Heart left ventricle (tissue), 16 donors: ENCODE data around the gene F12. TPM values are rescaled to one million over a fixed set of nuclear protein-coding genes. Genes with fewer than 3 reads are reported as not detected.

ENCODE experiments used
- ATAC-seq, 4 donors: fragments of 200-7000 bp; cut with Tn5 transposase; one replicate each; pipeline ENCODE4 v1.9.1; 2020 to 2022; ENCODE audit warnings: moderate library complexity in 4 of 4, mild to moderate bottlenecking in 3 of 4, moderate number of reproducible peaks in 1 of 4
- DNase-seq, 5 donors: peaks; one replicate each; pipeline ENCODE4 v3.0.0-alpha.2; 2020
- H3K27ac ChIP-seq, 12 donors: fragments of 200-600 bp; sonication (generic) in 4 of 12; one replicate each; pipeline versions ENCODE4 v1.5.0 to v1.8.0; 2016 to 2022; ENCODE audit warnings: mild to moderate bottlenecking in 2 of 12
- H3K27me3 ChIP-seq, 9 donors: fragments of 200-600 bp; sonication (generic) in 2 of 9; one replicate each; pipeline versions ENCODE4 v1.5.1 to v1.8.0; 2016 to 2022; ENCODE audit warnings: mild to moderate bottlenecking in 3 of 9
- H3K36me3 ChIP-seq, 9 donors: fragments of 200-600 bp; sonication (generic) in 2 of 9; one replicate each; pipeline versions ENCODE4 v1.5.0 to v1.8.0; 2018 to 2022; ENCODE audit warnings: mild to moderate bottlenecking in 2 of 9
- H3K4me1 ChIP-seq, 12 donors: fragments of 200-600 bp; sonication (generic) in 4 of 12; one replicate each; pipeline versions ENCODE4 v1.5.0 to v1.8.0; 2016 to 2022; ENCODE audit warnings: mild to moderate bottlenecking in 3 of 12
- H3K4me3 ChIP-seq, 12 donors: fragments of 200-600 bp; sonication (generic) in 4 of 12; one replicate each; pipeline versions ENCODE4 v1.5.0 to v1.8.0; 2017 to 2022; ENCODE audit warnings: mild to moderate bottlenecking in 9 of 12, moderate library complexity in 4 of 12
- H3K9me3 ChIP-seq, 12 donors: fragments of 200-600 bp; sonication (generic) in 4 of 12; one replicate each; pipeline versions ENCODE4 v1.5.0 to v1.8.0; 2016 to 2022; ENCODE audit warnings: mild to moderate bottlenecking in 1 of 12
- CTCF ChIP-seq, 12 donors: fragments of 200-600 bp; sonication (generic) in 4 of 12; IDR thresholded peaks; one replicate each; pipeline versions ENCODE4 v1.5.0 to v1.8.0; 2018 to 2022; ENCODE audit warnings: antibody characterized with exemption in 12 of 12, mild to moderate bottlenecking in 5 of 12
- POLR2A ChIP-seq, 2 donors: fragments of 450-650 bp; IDR thresholded peaks; one replicate each; pipeline ENCODE4 v1.6.1; 2017; ENCODE audit warnings: antibody characterized with exemption in 2 of 2, mild to moderate bottlenecking in 2 of 2, moderate library complexity in 2 of 2
- WGBS, 4 donors: extraction: QIAGEN DNeasy Blood & Tissue Kit in 2 of 4; methylation state at CpG; one replicate each; pipeline versions ENCODE4 v1.1.5 to v1.1.7; 2013 to 2018; 5-methylcytosine and 5-hydroxymethylcytosine counted together
- intact Hi-C, 10 donors: fragments of 100-400 bp; cut with DNase I; formaldehyde crosslinking; loops; one replicate each; pipeline versions ENCODE4 v1.11.1 to v1.14.2; 2022
- polyA plus RNA-seq, 2 donors: library from polyadenylated mRNA; stranded (reverse); fragments of 200-250 nt; gene quantifications; one replicate each; pipeline ENCODE4 v1.2.3, GENCODE V29; 2013
- total RNA-seq, 9 donors: library from RNA; depleted of rRNA in 2 of 9; stranded (reverse); fragments of >200 nt in 2 of 9; fragmentation: NEBNext Ultra II Directional in 3 of 9; extraction: Animal tissue kit (Norgen Biotek cat#: 25700) in 3 of 9; gene quantifications; one replicate each; pipeline versions ENCODE4 v1.1.0 to v1.2.4, GENCODE V29; 2016 to 2023
- donor health status: ischemic (EF 13 %, LVEDD 7.1; RV severe dilation, severe dysfunction).
- donor health status: healthy with polysubstance abuse.
- donor health status: DM: no; HTN: yes; CAD: no.
- donor health status: DM: no; HTN: no; CAD: no.
- donor health status: ischemic (EF 25% LVEDD 6.9; RV normal size, moderate dysfunction).
- donor health status: ischemic (EF 25% LVEDD 5.7; RV mildly dilated, moderate dysfunction).
- donor health status: healthy.
- donor health status: DM: yes; HTN: yes; CAD: no.
- donor health status: ischemic (EF 35%, LVEDD 5.7; RV mildly dilated, moderate dysfunction).
- donor health status: nonischemic (EF 11% LVEDD 7.7; RV severe dilation, severe dysfunction).
- donor health status: DM: yes; HTN: yes; CAD: no.
- donor health status: PGD.
- donor health status: ischemic (EF 29% LVEDD 5.4; RV normal size, mild dysfunction).
- donor health status: nonischemic (EF 23%, LVEDD 6.1; RV moderate dilation, normal function).

The F12 gene
- total and polyA plus RNA-seq, 11 donors, result 0.29 to 0.56 TPM; not detected in 9

GRCh38 chr5:177393206-177393765, 16.1 kb downstream of the F12 start:
- no peak for ATAC-seq
- Histone ChIP-seq H3K4me3 (no peak overlapping the region), H3K4me1 (peaks cover 0 to 25% (median 0%) of the 10 kb centered on the region in 12 donors), H3K27me3 (peaks cover 0 to 31% (median 9%) of the 10 kb centered on the region in 9 donors), H3K27ac (no peak overlapping the region), H3K9me3 (no peaks in the 10 kb centered on the region), H3K36me3 (no peaks in the 10 kb centered on the region)
- WGBS, 4 donors, result 67 to 79% (median 74%) methylated on average over 1 of the region's 1 CpG
- intact Hi-C loops, result loop anchor here in 2 of 10 donors (5.0 kb wide), 2 partner anchors 76 to 104 kb away; partner anchors contain the start of gene PDLIM7 (in 1 of the 2)
- DNase-seq, result no peak
- no peak for TF ChIP-seq POLR2A (IDR thresholded peaks at IDR 0.05)
- TF ChIP-seq CTCF (IDR thresholded peaks at IDR 0.05), result no peak

GRCh38 chr5:177392765-177393164, 16.6 kb downstream of the F12 start:
- intact Hi-C loops, result loop anchor here in 3 of 10 donors (1.0 to 5.0 kb wide), 3 partner anchors 75 to 109 kb away; partner anchors contain the start of gene PDLIM7 (in 1 of the 3)
- 85 to 93% (median 89%) methylated on average over 5 of the region's 5 CpGs for WGBS, 4 donors
- no peak for TF ChIP-seq POLR2A (IDR thresholded peaks at IDR 0.05)
- TF ChIP-seq CTCF (IDR thresholded peaks at IDR 0.05), result no peak
- Histone ChIP-seq H3K27ac (no peak overlapping the region), H3K36me3 (no peaks in the 10 kb centered on the region), H3K27me3 (peaks cover 0 to 31% (median 4%) of the 10 kb centered on the region in 9 donors), H3K4me3 (no peak overlapping the region), H3K9me3 (no peaks in the 10 kb centered on the region), H3K4me1 (peaks cover 0 to 25% (median 0%) of the 10 kb centered on the region in 12 donors)
- DNase-seq (no peak), ATAC-seq (no peak)

GRCh38 chr5:177390363-177391300, 18.7 kb downstream of the F12 start:
- H3K9me3 ChIP-seq, result no peaks in the 10 kb centered on the region
- peaks cover 0 to 25% (median 0%) of the 10 kb centered on the region in 9 donors for H3K27me3 ChIP-seq
- DNase-seq, result peak; percentile 69 to 83 (median 79)
- ATAC-seq, result peak; percentile 77 to 89 (median 82)
- TF ChIP-seq CTCF (IDR thresholded peaks at IDR 0.05), result peak; percentile 4 to 99 (median 98)
- no peak for TF ChIP-seq POLR2A (IDR thresholded peaks at IDR 0.05)
- no peak overlapping the region for H3K4me3 ChIP-seq
- intact Hi-C loops, result loop anchor here (1.0 to 5.0 kb wide), 7 partner anchors 63 to 111 kb away; partner anchors contain the start of gene PDLIM7 (in 1 of the 10)
- peaks cover 0 to 25% (median 0%) of the 10 kb centered on the region in 12 donors for H3K4me1 ChIP-seq
- 23 to 26% (median 25%) methylated on average over 11 to 13 of the region's 13 CpGs for WGBS, 4 donors
- no peaks in the 10 kb centered on the region for H3K36me3 ChIP-seq
- H3K27ac ChIP-seq, result peak overlapping the region in 1 of 12 donors; percentile 68
